IMR-90 (cell line): ENCODE data around the gene ASS1.

Experiments
- BHLHE40 ChIP-seq: fragments of 150-350 bp; IDR thresholded peaks from 2 replicates; pipeline ENCODE4 v1.6.1; 2016; ENCODE audit warnings: mild to moderate bottlenecking, low read depth, low read length
- CEBPB ChIP-seq: IDR thresholded peaks from 2 replicates; pipeline ENCODE4 v1.6.1; 2012; ENCODE audit warnings: low read depth, low read length, improper control_type of control experiment
- CHD1 ChIP-seq: IDR thresholded peaks from 2 replicates; pipeline ENCODE4 v1.6.1; 2012; ENCODE audit warnings: low read depth, low read length, improper control_type of control experiment
- CTCF ChIP-seq: conservative IDR thresholded peaks from 2 replicates; pipeline ENCODE4 v1.5.1; 2012; ENCODE audit warnings: mild to moderate bottlenecking, low read depth, low read length, improper control_type of control experiment
- ELK1 ChIP-seq: fragments of 150-350 bp; IDR thresholded peaks from 2 replicates; pipeline ENCODE4 v1.6.1; 2016; ENCODE audit warnings: low read depth, mild to moderate bottlenecking, low read length, moderate library complexity, borderline replicate concordance
- FOS ChIP-seq: fragments of 150-350 bp; IDR thresholded peaks from 2 replicates; pipeline ENCODE4 v1.6.1; 2016; ENCODE audit warnings: low read depth, low read length
- MAZ ChIP-seq: IDR thresholded peaks from 2 replicates; pipeline ENCODE4 v1.6.1; 2012; ENCODE audit warnings: low read depth, mild to moderate bottlenecking, low read length, improper control_type of control experiment, moderate library complexity, borderline replicate concordance
- MXI1 ChIP-seq: IDR thresholded peaks from 2 replicates; pipeline ENCODE4 v1.6.1; 2012; ENCODE audit warnings: low read depth, mild to moderate bottlenecking, low read length, moderate library complexity, borderline replicate concordance
- POLR2A ChIP-seq: IDR thresholded peaks from 2 replicates; pipeline ENCODE4 v1.6.1; 2012; ENCODE audit warnings: mild to moderate bottlenecking, low read depth, low read length
- RCOR1 ChIP-seq: IDR thresholded peaks from 2 replicates; pipeline ENCODE4 v1.6.1; 2012; ENCODE audit warnings: mild to moderate bottlenecking, low read length, improper control_type of control experiment; ENCODE audit not compliant: insufficient replicate concordance
- RFX5 ChIP-seq: IDR thresholded peaks from 2 replicates; pipeline ENCODE4 v1.8.0; 2012; ENCODE audit warnings: low read depth, mild to moderate bottlenecking, low read length, moderate library complexity
- SMC3 ChIP-seq: fragments of 150-350 bp; IDR thresholded peaks from 2 replicates; pipeline ENCODE4 v1.6.1; 2016; ENCODE audit warnings: low read depth, mild to moderate bottlenecking, antibody characterized with exemption, low read length, moderate library complexity
- USF2 ChIP-seq: fragments of 150-350 bp; IDR thresholded peaks from 2 replicates; pipeline ENCODE4 v1.6.1; 2017; ENCODE audit warnings: mild to moderate bottlenecking, antibody characterized with exemption, low read length, low read depth

- TF ChIP-seq POLR2A = no peak
- TF ChIP-seq CTCF = no peak
- no peak for TF ChIP-seq ELK1
- TF ChIP-seq CEBPB = no peak
- TF ChIP-seq CHD1 = no peak
- TF ChIP-seq MXI1 = no peak
- no peak for TF ChIP-seq RFX5
- TF ChIP-seq FOS = no peak
- no peak for TF ChIP-seq RCOR1
- TF ChIP-seq BHLHE40 = no peak
- no peak for TF ChIP-seq MAZ
- no peak for TF ChIP-seq SMC3
- TF ChIP-seq USF2 = no peak
Observed at GRCh38 chr9:130462685-130463540, 18.2 kb downstream of the ASS1 start.
